NCI-H510A (cell line): Measurements from ENCODE around the gene MRPL37.
"Not testable (repeated sequence)": the region's sequence is repeated elsewhere in the genome, so short reads cannot be mapped to it uniquely, and the experiment has no call there.

ENCODE experiments used
- DNase-seq: peaks from one replicate; lab custom pipeline; 2025; lab: John Stamatoyannopoulos, UW

The MRPL37 gene

GRCh38 chr1:54172614-54173599 is 27.1 kb upstream of the MRPL37 start:
- no peak for DNase-seq

- DNase-seq = no peak
Observed at GRCh38 chr1:54173681-54174080, 26.3 kb upstream of the MRPL37 start.

GRCh38 chr1:54174106-54174505 is 25.9 kb upstream of the MRPL37 start:
- DNase-seq = no peak

- no peak for DNase-seq
Observed at GRCh38 chr1:54176621-54177327, 23.2 kb upstream of the MRPL37 start.

- no peak for DNase-seq
Observed at GRCh38 chr1:54177726-54178125, 22.2 kb upstream of the MRPL37 start.

- no peak for DNase-seq
Observed at GRCh38 chr1:54178296-54179070, 21.5 kb upstream of the MRPL37 start.

- DNase-seq = no peak
Observed at GRCh38 chr1:54180701-54181360, 19.1 kb upstream of the MRPL37 start.

- no peak for DNase-seq
Observed at GRCh38 chr1:54186056-54186455, 13.9 kb upstream of the MRPL37 start.

- DNase-seq = no peak
Observed at GRCh38 chr1:54188291-54188690, 11.7 kb upstream of the MRPL37 start.

- no peak for DNase-seq
Observed at GRCh38 chr1:54190526-54190925, 9.4 kb upstream of the MRPL37 start.

- no peak for DNase-seq
Observed at GRCh38 chr1:54191525-54191924, 8.4 kb upstream of the MRPL37 start.

GRCh38 chr1:54193453-54193852 is 6.5 kb upstream of the MRPL37 start:
- DNase-seq = no peak

GRCh38 chr1:54199151-54199764 is 709 bp upstream of the MRPL37 start:
- DNase-seq = no peak

GRCh38 chr1:54200519-54200997 is 591 bp downstream of the MRPL37 start:
- no peak for DNase-seq

- no peak for DNase-seq
Observed at GRCh38 chr1:54204199-54204598, 4.2 kb downstream of the MRPL37 start.

- no peak for DNase-seq
Observed at GRCh38 chr1:54207287-54207686, 7.3 kb downstream of the MRPL37 start.

- not testable (repeated sequence) for DNase-seq
Observed at GRCh38 chr1:54207896-54208295, 7.9 kb downstream of the MRPL37 start.

GRCh38 chr1:54212872-54213271 is 12.9 kb downstream of the MRPL37 start:
- no peak for DNase-seq

- DNase-seq = no peak
Observed at GRCh38 chr1:54215523-54215922, 15.6 kb downstream of the MRPL37 start.

GRCh38 chr1:54218883-54219687 is 19.1 kb downstream of the MRPL37 start:
- DNase-seq = no peak

- DNase-seq = no peak
Observed at GRCh38 chr1:54219688-54220003, 19.7 kb downstream of the MRPL37 start.
